SK-N-SH (cell line): Measurements from ENCODE around the gene DSG3. TPM values are rescaled to one million over a fixed set of nuclear protein-coding genes. Genes with fewer than 3 reads are reported as not detected.

ENCODE experiments used
- CTCF ChIA-PET: fragments of 300-600, 350-600 bp; formaldehyde crosslinking; extraction: SDS; loops from one replicate; lab custom pipeline; 2021; lab: Yijun Ruan, JAX
- POLR2A ChIA-PET: fragments of 350-600 bp; sonication (Branson Sonifier 250); formaldehyde crosslinking; extraction: SDS; loops from one replicate; lab custom pipeline; 2020; ENCODE audit warnings: antibody characterized with exemption, inconsistent platforms; lab: Yijun Ruan, JAX
- DNase-seq: peaks from one replicate; pipeline ENCODE4 v3.0.0; 2012
- H2AFZ ChIP-seq: fragments of 200-600 bp; sonication (generic); 2 replicates; pipeline ENCODE4 v1.8.1; 2016; ENCODE audit warnings: antibody characterized with exemption, mild to moderate bottlenecking, low read depth
- H3F3A ChIP-seq: fragments of 200-600 bp; sonication (generic); replicated peaks from 2 replicates; pipeline ENCODE3; 2016; ENCODE audit warnings: antibody characterized with exemption, mild to moderate bottlenecking; ENCODE audit not compliant: insufficient read depth
- H3K27ac ChIP-seq, 2 experiments: fragments of 200-500 bp in 1 of 2; fragments of 200-600 bp in 1 of 2; sonication (Bioruptor generic) in 1 of 2; sonication (generic), shearing (Covaris generic) in 1 of 2; 2 replicates each; pipeline versions ENCODE4 v1.5.1 to v1.6.1; 2014 to 2016; ENCODE audit warnings: low read depth in 2 of 2, inconsistent platforms in 1 of 2, low read length in 1 of 2, mild to moderate bottlenecking in 1 of 2, mixed read lengths in 1 of 2
- H3K27me3 ChIP-seq: fragments of 200-600 bp; sonication (generic), shearing (Covaris generic); 2 replicates; pipeline ENCODE4 v1.6.1; 2016; ENCODE audit warnings: mixed run types; ENCODE audit not compliant: insufficient read depth
- H3K36me3 ChIP-seq, 2 experiments: fragments of 200-500 bp in 1 of 2; fragments of 200-600 bp in 1 of 2; sonication (Bioruptor generic) in 1 of 2; sonication (generic) in 1 of 2; replicated peaks in 1 of 2; 2 replicates each; pipeline versions ENCODE3 to v1.5.1; 2014 to 2016; ENCODE audit warnings: low read length in 1 of 2, mild to moderate bottlenecking in 1 of 2; ENCODE audit not compliant: insufficient read depth in 2 of 2, control insufficient read depth in 1 of 2
- H3K4me1 ChIP-seq, 2 experiments: fragments of 200-500 bp in 1 of 2; fragments of 200-600 bp in 1 of 2; sonication (Bioruptor generic) in 1 of 2; sonication (generic), shearing (Covaris generic) in 1 of 2; 2 replicates each; pipeline versions ENCODE4 v1.5.1 to v1.6.1; 2014 to 2016; ENCODE audit warnings: low read depth in 1 of 2, low read length in 1 of 2, mixed run types in 1 of 2; ENCODE audit not compliant: insufficient read depth in 2 of 2, control insufficient read depth in 1 of 2
- H3K4me2 ChIP-seq: fragments of 200-600 bp; sonication (generic), shearing (Covaris generic); 2 replicates; pipeline ENCODE4 v1.6.1; 2017; ENCODE audit warnings: mixed run types
- H3K4me3 ChIP-seq, 2 experiments: fragments of 200-500 bp in 1 of 2; fragments of 200-600 bp in 1 of 2; sonication (Bioruptor generic) in 1 of 2; sonication (generic), shearing (Covaris generic) in 1 of 2; 2 replicates each; pipeline versions ENCODE4 v1.5.1 to v1.8.1; 2014 to 2016; ENCODE audit warnings: low read depth in 2 of 2, inconsistent platforms in 1 of 2, low read length in 1 of 2, mild to moderate bottlenecking in 1 of 2, mixed read lengths in 1 of 2, moderate library complexity in 1 of 2
- H3K79me2 ChIP-seq: fragments of 200-600 bp; sonication (generic); 2 replicates; pipeline ENCODE4 v1.8.1; 2017; ENCODE audit warnings: mild to moderate bottlenecking; ENCODE audit not compliant: insufficient read depth
- H3K9ac ChIP-seq: fragments of 200-600 bp; sonication (generic); 2 replicates; pipeline ENCODE4 v1.6.1; 2017; ENCODE audit warnings: mixed run types
- H3K9me2 ChIP-seq: fragments of 200-600 bp; sonication (generic); 2 replicates; pipeline ENCODE4 v1.6.1; 2017; ENCODE audit warnings: mixed run types
- H3K9me3 ChIP-seq: fragments of 200-600 bp; sonication (generic); 2 replicates; pipeline ENCODE4 v1.6.1; 2017; ENCODE audit warnings: mixed run types, mild to moderate bottlenecking, moderate library complexity
- H4K20me1 ChIP-seq: fragments of 200-600 bp; sonication (generic); 2 replicates; pipeline ENCODE4 v1.6.1; 2017; ENCODE audit warnings: mild to moderate bottlenecking, mixed run types; ENCODE audit not compliant: insufficient read depth
- CHD2 ChIP-seq: fragments of 150-350 bp; IDR thresholded peaks from 2 replicates; pipeline ENCODE4 v1.6.1; 2018; ENCODE audit warnings: low read length; ENCODE audit not compliant: partially characterized antibody
- EZH2phosphoT487 ChIP-seq: fragments of 200-600 bp; sonication (generic); IDR thresholded peaks from 2 replicates; pipeline ENCODE4 v1.6.1; 2017; ENCODE audit warnings: low read depth, mixed run types, mild to moderate bottlenecking, antibody characterized with exemption, moderate library complexity, borderline replicate concordance
- FOXM1 ChIP-seq: IDR thresholded peaks from 2 replicates; pipeline ENCODE4 v1.4.0; 2012; ENCODE audit warnings: low read depth, mild to moderate bottlenecking
- GABPA ChIP-seq: IDR thresholded peaks from 2 replicates; pipeline ENCODE4 v1.4.0; 2012; ENCODE audit warnings: low read depth, mild to moderate bottlenecking
- GATA2 ChIP-seq: sonication (generic); formaldehyde crosslinking; IDR thresholded peaks from 2 replicates; pipeline ENCODE4 v1.5.0; 2020; ENCODE audit warnings: mild to moderate bottlenecking, missing genetic modification reagents
- MEF2A ChIP-seq: IDR thresholded peaks from 2 replicates; pipeline ENCODE4 v1.4.0; 2012; ENCODE audit warnings: low read depth, borderline replicate concordance
- NRF1 ChIP-seq: IDR thresholded peaks from 2 replicates; pipeline ENCODE4 v1.6.1; 2012; ENCODE audit warnings: low read depth, mild to moderate bottlenecking, low read length
- RAD21 ChIP-seq: IDR thresholded peaks from 2 replicates; pipeline ENCODE4 v1.6.1; 2012; ENCODE audit warnings: mild to moderate bottlenecking, low read length
- SIN3A ChIP-seq: IDR thresholded peaks from 2 replicates; pipeline ENCODE4 v1.6.1; 2012; ENCODE audit warnings: low read depth, mild to moderate bottlenecking, low read length, moderate library complexity, borderline replicate concordance
- USF1 ChIP-seq: IDR thresholded peaks from 2 replicates; pipeline ENCODE4 v1.4.0; 2012; ENCODE audit warnings: low read depth, borderline replicate concordance
- YY1 ChIP-seq: IDR thresholded peaks from 2 replicates; pipeline ENCODE4 v1.4.0; 2012; ENCODE audit warnings: low read depth, mild to moderate bottlenecking
- WGBS: methylation state at CpG from one replicate; pipeline ENCODE4 v1.1.6; 2017; ENCODE audit warnings: low lambda C conversion rate; 5-methylcytosine and 5-hydroxymethylcytosine counted together
- polyA plus RNA-seq, 3 experiments: library from polyadenylated mRNA; depleted of rRNA; stranded (reverse); fragments of >200 nt; gene quantifications; 2 replicates each; pipeline ENCODE4 v1.2.3, GENCODE V29; 2012
- TF ChIP-seq, protein P1 (sequence below): fragments of 200-600 bp; sonication (generic); IDR thresholded peaks from 2 replicates; pipeline ENCODE4 v1.6.1; 2017; ENCODE audit warnings: antibody characterized with exemption, mild to moderate bottlenecking, moderate library complexity

The DSG3 gene
- polyA plus RNA-seq, 1 of the 3 experiments (the other 2 are of a cell fraction): 0.02 TPM

DNA sequence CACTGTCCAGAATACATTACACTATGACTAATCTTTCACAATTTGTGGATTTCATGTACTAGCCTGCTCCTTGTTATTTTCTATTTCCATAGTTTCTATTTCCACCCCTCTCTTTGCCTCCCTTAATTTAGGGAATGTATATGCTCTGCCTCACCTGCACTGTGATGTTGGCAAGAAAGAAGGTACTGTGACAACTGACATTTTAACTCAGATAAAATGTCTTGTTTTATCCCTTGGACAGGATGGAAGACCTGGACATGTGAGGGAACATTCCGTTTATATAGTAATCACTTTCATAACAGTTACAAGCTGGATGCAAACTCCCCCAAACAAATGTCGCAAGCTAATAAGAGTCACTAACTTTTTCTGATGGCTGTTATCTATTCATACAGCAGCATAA lies 21.5 kb upstream of the DSG3 start:
- Histone ChIP-seq H3K27ac (no peak overlapping the region), H4K20me1 (no peaks in the 10 kb centered on the region), H3K27me3 (no peaks in the 10 kb centered on the region; the same call in 1 of the 2 replicates)
- no peak for TF ChIP-seq RAD21
- no peak for TF ChIP-seq CHD2
- TF ChIP-seq MEF2A: no peak
- TF ChIP-seq GABPA: no peak
- no peak for TF ChIP-seq NRF1
- TF ChIP-seq USF1: no peak
- no peak for TF ChIP-seq SIN3A
- TF ChIP-seq, protein P1, sequence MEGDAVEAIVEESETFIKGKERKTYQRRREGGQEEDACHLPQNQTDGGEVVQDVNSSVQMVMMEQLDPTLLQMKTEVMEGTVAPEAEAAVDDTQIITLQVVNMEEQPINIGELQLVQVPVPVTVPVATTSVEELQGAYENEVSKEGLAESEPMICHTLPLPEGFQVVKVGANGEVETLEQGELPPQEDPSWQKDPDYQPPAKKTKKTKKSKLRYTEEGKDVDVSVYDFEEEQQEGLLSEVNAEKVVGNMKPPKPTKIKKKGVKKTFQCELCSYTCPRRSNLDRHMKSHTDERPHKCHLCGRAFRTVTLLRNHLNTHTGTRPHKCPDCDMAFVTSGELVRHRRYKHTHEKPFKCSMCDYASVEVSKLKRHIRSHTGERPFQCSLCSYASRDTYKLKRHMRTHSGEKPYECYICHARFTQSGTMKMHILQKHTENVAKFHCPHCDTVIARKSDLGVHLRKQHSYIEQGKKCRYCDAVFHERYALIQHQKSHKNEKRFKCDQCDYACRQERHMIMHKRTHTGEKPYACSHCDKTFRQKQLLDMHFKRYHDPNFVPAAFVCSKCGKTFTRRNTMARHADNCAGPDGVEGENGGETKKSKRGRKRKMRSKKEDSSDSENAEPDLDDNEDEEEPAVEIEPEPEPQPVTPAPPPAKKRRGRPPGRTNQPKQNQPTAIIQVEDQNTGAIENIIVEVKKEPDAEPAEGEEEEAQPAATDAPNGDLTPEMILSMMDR: no peak
- TF ChIP-seq, all 33 proteins: peak for 0
- WGBS: 34% methylated on average over 2 of the region's 2 CpGs
- ChIA-PET POLR2A (no interaction called here), CTCF (interaction anchor here (1.4 kb wide), 1 partner anchor 13 kb away, joined by 4 read pairs; no protein-coding TSS in a partner anchor)
- Histone ChIP-seq H3K9me2 (no peaks in the 10 kb centered on the region), H3K79me2 (no peaks in the 10 kb centered on the region), H2AFZ (no peak overlapping the region), H3K4me1 (no peaks in the 10 kb centered on the region), H3K9me3 (no peaks in the 10 kb centered on the region), H3K9ac (no peak overlapping the region), H3F3A (no peaks in the 10 kb centered on the region), H3K4me3 (no peak overlapping the region), H3K4me2 (no peak overlapping the region), H3K36me3 (no peaks in the 10 kb centered on the region)
- DNase-seq: no peak

DNA sequence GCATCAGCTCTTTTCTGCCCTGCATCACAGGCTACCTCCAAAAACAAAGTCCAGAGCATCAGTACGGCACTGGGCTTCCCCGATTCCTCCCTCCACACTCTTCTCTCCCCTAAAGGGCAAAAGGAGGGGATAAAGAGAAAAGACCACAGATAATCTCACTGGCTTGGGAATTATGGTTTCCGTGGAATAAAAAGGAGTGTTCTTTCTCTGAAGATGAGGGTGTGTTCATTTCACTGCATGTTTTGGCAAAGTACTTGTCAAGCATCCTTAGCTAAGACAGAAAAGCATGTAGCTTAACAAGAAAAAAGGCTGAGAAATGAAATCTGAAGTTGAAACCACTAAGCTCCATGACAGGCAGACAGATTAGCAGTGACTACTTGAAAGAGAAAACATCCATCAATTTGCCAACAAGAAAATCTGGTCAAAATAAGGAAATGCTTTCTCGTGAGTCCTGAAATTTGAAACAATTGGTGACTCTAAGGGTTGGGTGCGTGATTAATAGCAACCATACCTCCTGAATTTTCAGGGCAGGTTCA lies 20.6 kb upstream of the DSG3 start:
- no peaks in the 10 kb centered on the region for H3F3A ChIP-seq
- ChIA-PET POLR2A (no interaction called here), CTCF (interaction anchor here (0.6 kb wide), 1 partner anchor 624 kb away, joined by 3 read pairs; no protein-coding TSS in a partner anchor)
- no peaks in the 10 kb centered on the region; the same call in 1 of the 2 replicates for H3K27me3 ChIP-seq
- DNase-seq: no peak
- no peaks in the 10 kb centered on the region for H3K79me2 ChIP-seq
- 6% methylated on average over 5 of the region's 5 CpGs for WGBS
- H3K9me2 ChIP-seq: no peaks in the 10 kb centered on the region
- H2AFZ ChIP-seq: no peak overlapping the region
- H3K9me3 ChIP-seq: no peaks in the 10 kb centered on the region
- no peaks in the 10 kb centered on the region for H3K4me1 ChIP-seq
- no peak overlapping the region for H3K4me3 ChIP-seq
- no peak overlapping the region for H3K9ac ChIP-seq
- no peaks in the 10 kb centered on the region for H3K36me3 ChIP-seq
- H3K27ac ChIP-seq: no peak overlapping the region
- H4K20me1 ChIP-seq: no peaks in the 10 kb centered on the region
- no peak for TF ChIP-seq RAD21
- TF ChIP-seq GABPA: no peak
- no peak for TF ChIP-seq FOXM1
- TF ChIP-seq YY1: no peak
- TF ChIP-seq GATA2 (CRISPR knock-in tag): no peak
- TF ChIP-seq EZH2phosphoT487: no peak
- TF ChIP-seq USF1: no peak
- no peak overlapping the region for H3K4me2 ChIP-seq
